Spleen (tissue), 13 donors: ENCODE results near the gene HMGN1. TPM values are rescaled to one million over a fixed set of nuclear protein-coding genes. Genes with fewer than 3 reads are reported as not detected.

Experiments used
- DNase-seq: peaks from one replicate; pipeline ENCODE4 v3.0.0-alpha.2; 2020
- H3K27ac ChIP-seq, 8 donors: fragments of 200-600 bp; sonication (generic) in 7 of 8; 1 replicate in 4 of 8; 2 replicates in 4 of 8; pipeline versions ENCODE4 v1.5.0 to v1.8.0; 2016 to 2021; ENCODE audit warnings: inconsistent platforms in 4 of 8, mild to moderate bottlenecking in 4 of 8, moderate library complexity in 1 of 8
- H3K27me3 ChIP-seq, 7 donors: fragments of 200-600 bp; sonication (generic) in 6 of 7; replicated peaks in 1 of 7; 1 replicate in 4 of 7; 2 replicates in 3 of 7; pipeline versions ENCODE4 v1.5.0 to v1.8.0; 2016 to 2021; ENCODE audit warnings: inconsistent platforms in 3 of 7, mild to moderate bottlenecking in 1 of 7
- H3K36me3 ChIP-seq, 6 donors: fragments of 200-600 bp; sonication (generic) in 5 of 6; 1 replicate in 4 of 6; 2 replicates in 2 of 6; pipeline versions ENCODE4 v1.5.0 to v1.8.0; 2016 to 2021; ENCODE audit warnings: inconsistent platforms in 2 of 6
- H3K4me1 ChIP-seq, 6 donors: fragments of 200-600 bp; sonication (generic) in 5 of 6; 1 replicate in 3 of 6; 2 replicates in 3 of 6; pipeline versions ENCODE4 v1.5.0 to v1.8.0; 2016 to 2021; ENCODE audit warnings: inconsistent platforms in 3 of 6
- H3K4me3 ChIP-seq, 8 donors: fragments of 200-600 bp; sonication (generic) in 7 of 8; 1 replicate in 4 of 8; 2 replicates in 4 of 8; pipeline versions ENCODE4 v1.5.0 to v1.8.0; 2016 to 2021; ENCODE audit warnings: inconsistent platforms in 4 of 8, mild to moderate bottlenecking in 4 of 8, moderate library complexity in 2 of 8
- H3K9me3 ChIP-seq, 8 donors: fragments of 200-600 bp; sonication (generic) in 7 of 8; 1 replicate in 4 of 8; 2 replicates in 4 of 8; pipeline versions ENCODE4 v1.5.0 to v1.8.0; 2016 to 2021; ENCODE audit warnings: inconsistent platforms in 4 of 8
- POLR2A ChIP-seq, 3 donors: fragments of 450-650 bp; IDR thresholded peaks; one replicate each; pipeline ENCODE4 v1.5.1; 2017; ENCODE audit warnings: antibody characterized with exemption in 3 of 3, mild to moderate bottlenecking in 1 of 3
- POLR2AphosphoS5 ChIP-seq, 3 donors: sonication (generic); formaldehyde crosslinking; IDR thresholded peaks; one replicate each; pipeline ENCODE4 v1.5.1; 2017; ENCODE audit warnings: antibody characterized with exemption in 3 of 3
- WGBS, 5 donors: extraction: QIAGEN DNeasy Blood & Tissue Kit in 3 of 5; methylation state at CpG; one replicate each; pipeline versions ENCODE4 v1.1.5 to v1.1.7; 2013 to 2018; 5-methylcytosine and 5-hydroxymethylcytosine counted together
- intact Hi-C: fragments of 100-400 bp; cut with DNase I; formaldehyde crosslinking; loops from one replicate; pipeline ENCODE4 v1.15.0; 2023; ENCODE audit warnings: low total_unique reads
- long read RNA-seq, 2 donors: transcript quantifications; one replicate each; lab custom pipeline, GENCODE V29; 2026
- polyA plus RNA-seq, 3 donors: library from polyadenylated mRNA; stranded (reverse); fragments of 200-250 nt; gene quantifications; one replicate each; pipeline ENCODE4 v1.2.1, GENCODE V29; 2013
- total RNA-seq, 7 donors: library from RNA; depleted of rRNA in 3 of 7; stranded (reverse); fragments of >200 nt in 3 of 7; fragmentation: NEBNext Ultra II Directional in 4 of 7; extraction: Animal tissue kit (Norgen Biotek cat#: 25700) in 4 of 7; gene quantifications; one replicate each; pipeline versions ENCODE4 v1.1.0 to v1.2.1, GENCODE V29; 2016 to 2021
- TF ChIP-seq, protein P1 (sequence below), 11 experiments: fragments of 200-600 bp in 7 of 11; fragments of 450-650 bp in 4 of 11; sonication (generic) in 4 of 11; IDR thresholded peaks in 8 of 11; conservative IDR thresholded peaks in 3 of 11; 1 replicate in 7 of 11; 2 replicates in 4 of 11; pipeline versions ENCODE4 v1.4.0 to v1.8.0; 2016 to 2021; ENCODE audit warnings: antibody characterized with exemption in 11 of 11, inconsistent platforms in 4 of 11, mild to moderate bottlenecking in 1 of 11
- donor health status: healthy with polysubstance abuse.
- donor health status: DM: no; HTN: no; CAD: no; lungs with moderate emphysema.
- donor health status: DM: no; HTN: no; CAD: no.
- donor health status: Bipolar disorder and iron deficiency.
- donor health status: healthy.
- donor health status: DM: no; HTN: no; CAD: no.
- donor health status: DM: yes; HTN: yes; CAD: no.

Gene HMGN1, protein sequence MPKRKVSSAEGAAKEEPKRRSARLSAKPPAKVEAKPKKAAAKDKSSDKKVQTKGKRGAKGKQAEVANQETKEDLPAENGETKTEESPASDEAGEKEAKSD
- total RNA-seq = 100 to 1,000 TPM; 101 to 193 (median 152) TPM
- 100 to 1,000 TPM; 248 to 276 (median 250) TPM for polyA plus RNA-seq
- long read RNA-seq, donor 1, transcript HMGN1-204 (6 exons, 1,383 nt) = major isoform, 110 of 154 reads
- long read RNA-seq, donor 1, partial matches to known transcripts = 12 of 154 reads
- long read RNA-seq, donor 1, other reads (novel, unspliced or antisense) = 27 of 154 reads
- long read RNA-seq, donor 2, full-length matches to known transcripts = 84 of 95 reads
- long read RNA-seq, donor 2, partial matches to known transcripts = 0 of 95 reads
- long read RNA-seq, donor 2, other reads (novel, unspliced or antisense) = 11 of 95 reads

DNA sequence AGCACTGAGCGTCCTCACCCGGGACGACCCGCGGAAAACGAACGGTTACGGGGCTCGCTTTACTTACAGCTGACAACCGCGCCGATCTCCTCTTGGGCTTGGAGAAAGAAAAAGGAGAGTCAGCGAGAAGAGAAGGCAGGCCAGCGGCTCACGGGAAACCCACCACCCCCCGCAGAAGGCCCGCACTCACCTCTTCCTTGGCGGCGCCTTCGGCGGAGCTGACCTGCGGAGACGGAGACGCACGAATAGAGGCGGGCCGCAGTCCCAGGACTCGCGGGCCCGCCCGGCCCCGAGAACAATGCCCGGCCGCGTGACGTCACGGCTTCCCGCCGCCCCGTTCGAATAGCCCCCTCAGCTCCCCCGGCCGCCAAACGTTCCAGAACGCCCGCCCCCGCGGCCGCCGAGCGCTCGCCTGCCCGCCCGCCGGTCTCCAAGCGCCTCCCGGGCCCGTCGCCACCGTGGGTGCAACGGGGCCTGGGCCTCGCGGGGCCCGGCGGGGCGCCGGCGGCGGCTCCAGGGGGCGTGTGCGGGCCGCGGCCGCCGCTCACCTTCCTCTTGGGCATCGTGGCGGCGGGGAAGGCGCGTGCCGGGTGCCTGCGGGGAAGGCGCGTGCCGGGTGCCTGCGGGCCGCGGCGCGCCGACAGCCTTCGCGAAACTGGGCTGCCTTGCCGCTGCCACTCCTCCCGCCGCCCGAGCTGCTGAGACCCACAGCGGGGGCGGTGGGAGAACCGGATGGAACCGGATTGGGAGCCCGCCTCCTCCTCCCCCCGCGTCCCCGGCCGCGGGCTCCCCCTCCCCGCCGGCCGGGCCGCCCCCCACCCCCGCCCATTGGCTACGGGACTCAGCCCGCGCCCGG is at the start of gene HMGN1:
HMGN1 (minus strand) TSS at position 734 of the 856 bp plus-strand sequence; CDS start at position 563, 171 bp downstream.
- intact Hi-C loops = loop anchor here (5.0 kb wide), 1 partner anchor 39 kb away; no protein-coding TSS in a partner anchor
- Histone ChIP-seq H3K4me3 (peak within 1 kb of the TSS; percentile 67 to 92 (median 78)), H3K27me3 (no peaks in the 10 kb centered on the region), H3K4me1 (peaks cover 14 to 52% (median 42%) of the 10 kb centered on the region in 6 donors), H3K9me3 (no peaks in the 10 kb centered on the region), H3K36me3 (peaks cover 2 to 32% (median 10%) of the 10 kb centered on the region in 6 donors), H3K27ac (peak within 1 kb of the TSS; percentile 85 to 99 (median 94))
- DNase-seq = peak; percentile 96
- 0 to 1% (median 1%) methylated on average over 38 to 112 of the region's 116 CpGs for WGBS, 5 donors
- no peak for TF ChIP-seq POLR2A (IDR thresholded peaks at IDR 0.05)
- TF ChIP-seq POLR2AphosphoS5 (IDR thresholded peaks at IDR 0.05) = peak; percentile 71 to 84 (median 76)
- TF ChIP-seq, protein P1, sequence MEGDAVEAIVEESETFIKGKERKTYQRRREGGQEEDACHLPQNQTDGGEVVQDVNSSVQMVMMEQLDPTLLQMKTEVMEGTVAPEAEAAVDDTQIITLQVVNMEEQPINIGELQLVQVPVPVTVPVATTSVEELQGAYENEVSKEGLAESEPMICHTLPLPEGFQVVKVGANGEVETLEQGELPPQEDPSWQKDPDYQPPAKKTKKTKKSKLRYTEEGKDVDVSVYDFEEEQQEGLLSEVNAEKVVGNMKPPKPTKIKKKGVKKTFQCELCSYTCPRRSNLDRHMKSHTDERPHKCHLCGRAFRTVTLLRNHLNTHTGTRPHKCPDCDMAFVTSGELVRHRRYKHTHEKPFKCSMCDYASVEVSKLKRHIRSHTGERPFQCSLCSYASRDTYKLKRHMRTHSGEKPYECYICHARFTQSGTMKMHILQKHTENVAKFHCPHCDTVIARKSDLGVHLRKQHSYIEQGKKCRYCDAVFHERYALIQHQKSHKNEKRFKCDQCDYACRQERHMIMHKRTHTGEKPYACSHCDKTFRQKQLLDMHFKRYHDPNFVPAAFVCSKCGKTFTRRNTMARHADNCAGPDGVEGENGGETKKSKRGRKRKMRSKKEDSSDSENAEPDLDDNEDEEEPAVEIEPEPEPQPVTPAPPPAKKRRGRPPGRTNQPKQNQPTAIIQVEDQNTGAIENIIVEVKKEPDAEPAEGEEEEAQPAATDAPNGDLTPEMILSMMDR (IDR thresholded peaks at IDR 0.05 in 8 of 11, conservative IDR thresholded peaks at IDR 0.05 in 3 of 11) = no peak

GRCh38 chr21:39397646-39398385 is 48.9 kb upstream of the HMGN1 start:
- DNase-seq = no peak
- Histone ChIP-seq H3K4me3 (no peak overlapping the region), H3K4me1 (no peaks in the 10 kb centered on the region), H3K27ac (no peak overlapping the region), H3K9me3 (no peaks in the 10 kb centered on the region), H3K27me3 (no peaks in the 10 kb centered on the region), H3K36me3 (peaks cover 0 to 77% (median 32%) of the 10 kb centered on the region in 6 donors)
- TF ChIP-seq, protein P1 (IDR thresholded peaks at IDR 0.05 in 8 of 11, conservative IDR thresholded peaks at IDR 0.05 in 3 of 11) = no peak
- TF ChIP-seq POLR2AphosphoS5 (IDR thresholded peaks at IDR 0.05) (no peak), POLR2A (IDR thresholded peaks at IDR 0.05) (no peak)
- WGBS, 5 donors = 66 to 90% (median 74%) methylated on average over 11 of the region's 11 CpGs
- intact Hi-C loops = no loop called here

- intact Hi-C loops = no loop called here
- WGBS, 5 donors = 93 to 96% (median 95%) methylated on average over 7 of the region's 7 CpGs
These were observed 44.1 kb upstream of the HMGN1 start for GRCh38 chr21:39392981-39393380.

More at GRCh38 chr21:39392981-39393380, 44.1 kb upstream of the HMGN1 start:
- TF ChIP-seq POLR2AphosphoS5 (IDR thresholded peaks at IDR 0.05) = no peak
- TF ChIP-seq, protein P1 (IDR thresholded peaks at IDR 0.05 in 8 of 11, conservative IDR thresholded peaks at IDR 0.05 in 3 of 11) = no peak
- TF ChIP-seq POLR2A (IDR thresholded peaks at IDR 0.05) = no peak
- Histone ChIP-seq H3K27ac (no peak overlapping the region), H3K4me1 (peaks cover 0 to 19% (median 13%) of the 10 kb centered on the region in 6 donors), H3K27me3 (no peaks in the 10 kb centered on the region), H3K9me3 (no peaks in the 10 kb centered on the region), H3K36me3 (peaks cover 4 to 79% (median 46%) of the 10 kb centered on the region in 6 donors), H3K4me3 (no peak overlapping the region)
- no peak for DNase-seq
